NCI-H146 (cell line): Measurements from ENCODE around the gene BRD2.
"Not testable (repeated sequence)": the region's sequence is repeated elsewhere in the genome, so short reads cannot be mapped to it uniquely, and the experiment has no call there.

Experiments used
- DNase-seq: peaks from one replicate; lab custom pipeline; 2025; lab: John Stamatoyannopoulos, UW

The BRD2 gene

GRCh38 chr6:32968093-32968866 is at the start of gene BRD2:
BRD2 (plus strand) TSS chr6:32968594; CDS start chr6:32972899, 4,305 bp downstream.
- peak; percentile 96 for DNase-seq

DNA sequence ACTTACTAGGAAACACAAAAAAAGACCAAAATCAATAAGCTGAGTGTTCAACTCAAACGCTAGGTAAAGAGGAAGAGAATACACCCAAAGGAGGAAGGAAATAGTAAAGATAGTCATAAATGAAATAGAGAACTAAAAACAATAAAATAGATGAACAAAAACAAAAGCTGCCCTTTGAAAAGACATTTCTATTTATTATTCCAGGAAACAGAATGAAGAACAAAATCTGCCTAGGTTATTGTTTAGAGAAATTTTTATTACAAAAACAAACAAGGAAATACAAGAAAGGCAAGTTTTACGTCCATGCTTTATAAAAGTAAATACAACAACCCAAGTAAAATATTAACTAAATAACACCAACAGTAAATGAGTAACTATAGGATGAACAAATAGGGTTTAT is 47.7 kb upstream of the BRD2 start:
- no peak for DNase-seq

DNA sequence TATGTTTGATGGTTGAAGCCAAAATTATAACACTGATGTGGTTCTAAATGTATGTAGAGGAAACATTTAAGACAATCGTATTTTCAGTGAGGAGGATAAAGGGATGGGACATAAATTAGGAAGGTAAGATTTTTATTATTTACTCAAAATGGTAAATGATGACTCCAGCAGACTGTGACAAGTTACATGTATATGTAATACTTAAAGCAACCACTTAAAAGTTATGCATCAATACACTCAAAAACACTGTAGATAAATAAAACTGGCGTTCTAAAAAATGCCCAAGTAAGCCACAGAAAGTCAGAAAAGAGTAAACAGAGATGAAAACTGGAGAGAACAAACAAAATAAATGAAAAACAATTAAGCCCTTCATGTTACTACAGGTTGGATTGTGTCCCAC is 46.3 kb upstream of the BRD2 start:
- no peak for DNase-seq

DNA sequence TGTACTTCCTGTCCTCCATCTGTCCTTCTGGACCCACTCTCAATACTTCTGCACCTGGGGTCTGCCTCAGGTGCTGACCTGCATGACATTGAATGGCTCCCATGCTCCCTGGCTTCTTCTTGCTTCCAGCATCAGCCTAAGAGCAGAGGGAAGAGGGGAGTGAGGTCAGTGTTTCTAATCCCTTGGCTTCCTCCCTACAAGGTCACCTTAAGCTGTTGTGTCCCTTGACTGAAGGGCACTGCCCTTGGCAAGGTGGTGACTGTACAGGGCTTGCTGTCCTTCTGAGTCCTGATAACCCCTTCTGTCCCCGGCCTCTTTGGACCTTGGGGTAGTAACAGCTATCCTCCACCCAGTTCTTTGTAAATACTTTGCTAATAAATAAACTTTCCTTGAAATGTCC is 37.2 kb upstream of the BRD2 start:
- no peak for DNase-seq

- no peak for DNase-seq
Measured at GRCh38 chr6:32932132-32932868, 36.1 kb upstream of the BRD2 start.

- DNase-seq: peak; percentile 54
Measured at GRCh38 chr6:32933661-32934085, 34.7 kb upstream of the BRD2 start.

- DNase-seq: no peak
Measured at GRCh38 chr6:32935551-32936238, 32.7 kb upstream of the BRD2 start.

- no peak for DNase-seq
Measured at GRCh38 chr6:32936239-32937152, 31.9 kb upstream of the BRD2 start.

- no peak for DNase-seq
Measured at GRCh38 chr6:32937230-32937633, 31.2 kb upstream of the BRD2 start.

GRCh38 chr6:32938494-32938893 is 29.9 kb upstream of the BRD2 start:
- DNase-seq: no peak

GRCh38 chr6:32940656-32941213 is 27.7 kb upstream of the BRD2 start, which contains the start of gene HLA-DMB:
HLA-DMB (minus strand) TSS chr6:32941028; CDS start chr6:32940807, 221 bp downstream.
- peak; percentile 9 for DNase-seq

DNA sequence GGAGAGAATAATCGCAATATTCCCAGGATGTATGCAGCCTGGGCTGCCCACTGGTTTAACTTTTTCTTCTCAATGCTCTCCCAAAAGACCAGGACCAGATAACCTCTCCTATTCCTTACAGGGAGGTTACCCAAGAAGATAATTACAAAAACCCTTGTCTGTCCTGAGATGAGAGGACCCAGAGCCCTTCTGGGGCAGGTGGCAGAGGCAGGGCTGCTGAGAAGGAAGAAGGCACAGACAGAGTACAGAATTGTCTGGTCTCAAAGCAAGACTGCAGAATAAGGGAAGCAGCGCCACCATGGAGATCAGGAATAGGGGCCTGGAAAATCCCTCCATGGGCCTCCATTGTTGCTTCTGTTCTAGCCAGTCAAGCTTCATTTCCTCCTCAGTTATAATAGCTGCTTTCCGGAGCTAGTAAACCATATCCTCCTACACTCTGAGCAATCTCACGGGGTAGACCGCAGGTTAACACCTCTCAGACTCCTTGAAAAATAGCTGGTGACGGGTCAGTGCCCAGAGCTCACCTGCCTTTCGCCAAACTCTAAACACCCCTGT is 27.1 kb upstream of the BRD2 start:
- no peak for DNase-seq

GRCh38 chr6:32942555-32943123 is 25.8 kb upstream of the BRD2 start:
- not testable (repeated sequence) for DNase-seq

DNA sequence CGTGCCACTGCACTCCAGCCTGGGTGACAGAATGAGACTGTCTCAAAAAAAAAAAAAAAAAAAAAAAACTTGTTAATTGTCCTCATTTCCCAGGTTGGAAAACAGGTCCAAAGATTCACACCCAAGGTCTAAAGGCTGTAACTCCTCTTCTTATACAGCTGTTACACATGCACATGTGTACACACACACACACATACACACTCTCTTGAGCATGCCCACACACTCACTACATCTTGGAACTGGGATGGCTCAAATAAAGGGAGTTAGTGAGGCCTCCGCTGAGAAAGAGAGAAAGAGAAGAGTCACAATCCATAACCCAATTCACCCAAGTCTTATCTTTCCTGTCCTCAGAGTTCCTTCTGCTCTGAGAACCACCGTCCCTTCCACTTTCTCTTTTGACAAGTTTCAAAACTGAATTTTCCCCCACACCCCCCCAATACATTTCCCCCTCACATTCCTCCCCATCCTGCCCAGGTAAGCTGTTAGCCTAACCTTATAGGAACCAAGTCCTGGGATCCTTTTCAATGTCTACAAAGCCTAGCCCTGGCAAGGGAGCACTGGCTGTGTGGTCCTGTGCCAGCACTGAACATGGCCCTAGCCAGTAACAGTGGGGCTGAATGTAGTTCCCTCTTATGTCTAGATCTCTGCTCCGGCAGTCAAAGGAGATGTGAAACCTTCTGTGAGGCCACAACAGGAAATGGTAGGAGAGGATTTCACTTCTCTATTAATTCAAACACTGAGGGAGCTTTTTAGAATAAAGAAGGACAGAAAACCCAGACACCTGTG is 24.3 kb upstream of the BRD2 start:
- DNase-seq: no peak

GRCh38 chr6:32945108-32945760 is 23.2 kb upstream of the BRD2 start:
- no peak for DNase-seq

- DNase-seq: no peak
Measured at GRCh38 chr6:32945953-32946352, 22.4 kb upstream of the BRD2 start.

DNA sequence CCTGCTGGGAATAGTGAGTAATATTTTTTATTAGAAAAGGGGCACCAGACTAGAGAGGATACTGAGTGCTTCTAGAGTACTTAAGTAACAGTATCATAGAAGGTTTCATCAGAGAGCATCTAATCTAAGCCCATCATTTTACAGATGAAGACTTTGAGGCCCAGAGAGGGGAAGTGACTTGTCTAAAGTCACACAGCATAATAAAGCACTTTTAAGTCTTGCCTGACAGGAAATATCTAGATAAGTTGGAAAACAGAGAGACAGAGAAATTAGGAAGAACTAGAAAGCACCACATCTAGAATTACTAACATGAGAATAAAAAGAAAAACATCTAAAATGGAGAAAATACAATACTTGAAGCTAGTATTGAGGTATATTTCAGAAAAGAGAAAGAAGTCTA is 21.5 kb upstream of the BRD2 start:
- no peak for DNase-seq

DNA sequence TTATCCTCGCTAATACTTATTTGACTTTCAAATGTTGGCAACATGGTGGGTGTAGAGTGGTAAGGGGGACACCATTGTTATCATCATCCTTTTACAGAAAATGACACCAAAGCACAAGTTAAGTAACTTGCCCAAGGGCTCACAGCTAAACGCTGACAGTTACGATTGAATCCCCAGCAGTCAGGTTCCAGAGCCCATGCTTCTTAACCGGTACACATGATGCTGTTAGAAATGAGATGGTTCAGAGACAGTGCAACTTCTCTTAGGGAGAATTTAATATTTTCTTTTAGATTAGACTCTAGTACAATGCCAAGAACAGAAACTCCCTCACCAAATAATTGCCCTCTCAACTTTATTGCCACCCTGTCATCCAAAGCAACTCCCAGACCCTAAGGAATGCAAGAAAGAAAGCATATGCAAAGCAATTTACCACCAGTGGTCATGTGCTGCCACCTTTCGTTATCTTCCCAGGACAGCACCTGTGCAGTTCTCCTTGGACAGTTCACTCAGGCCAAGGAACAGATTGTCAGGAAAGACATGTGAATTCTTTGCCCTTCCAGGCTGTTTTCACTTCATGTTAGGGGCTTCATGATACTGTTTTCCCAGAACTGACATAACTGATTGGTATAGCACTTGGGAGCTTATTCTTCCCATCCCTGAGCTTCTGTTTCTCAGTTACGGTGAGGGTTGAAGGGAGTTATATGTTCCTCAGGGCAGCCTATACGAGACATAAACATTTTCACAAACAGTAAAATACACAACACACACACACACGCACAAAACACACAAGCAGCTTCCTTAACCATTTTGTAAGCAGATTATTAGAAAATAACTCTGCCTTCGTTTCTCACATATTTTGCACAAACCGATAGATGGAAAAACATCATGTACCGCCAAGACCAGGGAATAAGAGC is 20.6 kb upstream of the BRD2 start:
- DNase-seq: peak; percentile 47
